GM12878 (cell line): Measurements from ENCODE around the gene NKX1-1. TPM values are rescaled to one million over a fixed set of nuclear protein-coding genes. Genes with fewer than 3 reads are reported as not detected.

Experiments used
- ATAC-seq: fragments of 200-7000 bp; cut with Tn5 transposase; 3 replicates; pipeline ENCODE4 v1.9.1; 2020; ENCODE audit warnings: mild to moderate bottlenecking, moderate library complexity
- BruUV-seq: library from RNA; stranded (reverse); fragments of 400-500 nt; replicated peaks from 2 replicates; lab custom pipeline; 2021; lab: Mats Ljungman, UMichigan
- CTCF ChIA-PET: fragments of 300-600 bp; sonication (Branson Sonifier 250); formaldehyde crosslinking; extraction: SDS; loops from one replicate; lab custom pipeline; 2021; ENCODE audit warnings: inconsistent platforms; lab: Yijun Ruan, JAX
- POLR2A ChIA-PET: fragments of 350-600 bp; formaldehyde crosslinking; extraction: SDS; loops from one replicate; lab custom pipeline; 2021; ENCODE audit warnings: inconsistent platforms; lab: Charles Lee
- RAD21 ChIA-PET: fragments of 300-600 bp; sonication (Branson Sonifier 250); formaldehyde crosslinking; loops from one replicate; lab custom pipeline; 2023; ENCODE audit warnings: antibody characterized with exemption; ENCODE audit not compliant: unreplicated experiment; lab: Charles Lee
- SMC1A ChIA-PET: fragments of 300-600 bp; sonication (Branson Sonifier 250); formaldehyde crosslinking; loops from one replicate; lab custom pipeline; 2023; ENCODE audit not compliant: unreplicated experiment, uncharacterized antibody; lab: Charles Lee
- DNase-seq: peaks from one replicate; pipeline ENCODE4 v3.0.0-alpha.2; 2011; ENCODE audit warnings: low read depth, low spot score
- FAIRE-seq: peaks from 3 replicates; lab custom pipeline; 2011; peaks lifted over from hg19 to GRCh38; lab: Jason Lieb, UNC
- H2AFZ ChIP-seq: 2 replicates; pipeline ENCODE4 v1.6.0; 2011; ENCODE audit warnings: low read depth, low read length, control low read depth; ENCODE audit not compliant: control insufficient read depth
- H3K27ac ChIP-seq: 2 replicates; pipeline ENCODE4 v1.5.1; 2011; ENCODE audit warnings: control low read depth; ENCODE audit not compliant: control insufficient read depth, insufficient read depth
- H3K27me3 ChIP-seq, 2 experiments: replicated peaks in 1 of 2; 2 replicates each; pipeline versions ENCODE4 v1.6.0 to v1.6.1; 2011; ENCODE audit warnings: low read length in 1 of 2; ENCODE audit not compliant: control insufficient read depth in 2 of 2, insufficient read depth in 2 of 2
- H3K36me3 ChIP-seq, 2 experiments: 2 replicates each; pipeline ENCODE4 v1.5.1; 2011; ENCODE audit warnings: low read length in 1 of 2; ENCODE audit not compliant: control insufficient read depth in 2 of 2, insufficient read depth in 2 of 2
- H3K4me1 ChIP-seq: 2 replicates; pipeline ENCODE4 v1.6.1; 2011; ENCODE audit warnings: mild to moderate bottlenecking, low read length, moderate library complexity, mixed read lengths; ENCODE audit not compliant: control insufficient read depth, insufficient read depth
- H3K4me2 ChIP-seq: 2 replicates; pipeline ENCODE4 v1.6.0; 2011; ENCODE audit warnings: control low read depth; ENCODE audit not compliant: control insufficient read depth, insufficient read depth
- H3K4me3 ChIP-seq: fragments of 200-600 bp; sonication (generic); 2 replicates; pipeline ENCODE4 v1.5.1; 2016
- H3K79me2 ChIP-seq: 2 replicates; pipeline ENCODE4 v1.6.0; 2011; ENCODE audit warnings: low read length; ENCODE audit not compliant: control insufficient read depth, insufficient read depth
- H3K9ac ChIP-seq: 2 replicates; pipeline ENCODE4 v1.8.0; 2011; ENCODE audit warnings: low read length, control low read depth, mixed read lengths; ENCODE audit not compliant: control insufficient read depth, insufficient read depth
- H3K9me3 ChIP-seq: replicated peaks from 3 replicates; pipeline ENCODE4 v1.5.1; 2011; ENCODE audit warnings: mild to moderate bottlenecking, low read length; ENCODE audit not compliant: control insufficient read depth, insufficient read depth
- H4K20me1 ChIP-seq: 2 replicates; pipeline ENCODE4 v1.6.0; 2011; ENCODE audit not compliant: control insufficient read depth, insufficient read depth
- CEBPB ChIP-seq, 2 experiments: fragments of 150-350 bp in 1 of 2; IDR thresholded peaks; 2 replicates each; pipeline ENCODE4 v1.6.1; 2012 to 2014; ENCODE audit warnings: low read depth in 2 of 2, low read length in 2 of 2, borderline replicate concordance in 1 of 2, inconsistent platforms in 1 of 2
- ETV6 ChIP-seq, 2 experiments: fragments of 450-650 bp in 1 of 2; IDR thresholded peaks in 1 of 2; conservative IDR thresholded peaks in 1 of 2; 2 replicates each; pipeline ENCODE4 v1.6.1; 2014; ENCODE audit warnings: antibody characterized with exemption in 1 of 2, borderline replicate concordance in 1 of 2, low read depth in 1 of 2, mild to moderate bottlenecking in 1 of 2, moderate library complexity in 1 of 2
- FOS ChIP-seq: IDR thresholded peaks from 3 replicates; pipeline ENCODE4 v1.6.1; 2011; ENCODE audit warnings: borderline replicate concordance; ENCODE audit not compliant: insufficient read length; ENCODE audit errors: extremely low read depth
- MTA3 ChIP-seq: IDR thresholded peaks from 2 replicates; pipeline ENCODE4 v1.6.1; 2012; ENCODE audit warnings: low read length, inconsistent platforms, borderline replicate concordance
- MYB ChIP-seq: fragments of 150-350 bp; IDR thresholded peaks from 2 replicates; pipeline ENCODE4 v1.6.1; 2014; ENCODE audit warnings: mild to moderate bottlenecking, low read depth, low read length, borderline replicate concordance
- NBN ChIP-seq: fragments of 450-650 bp; IDR thresholded peaks from 2 replicates; pipeline ENCODE4 v1.6.1; 2016
- NFYA ChIP-seq: IDR thresholded peaks from 2 replicates; pipeline ENCODE4 v1.6.1; 2011; ENCODE audit warnings: low read depth, mild to moderate bottlenecking, low read length, improper control_type of control experiment, borderline replicate concordance
- NR2C1 ChIP-seq: fragments of 450-650 bp; IDR thresholded peaks from 2 replicates; pipeline ENCODE4 v1.6.1; 2017; ENCODE audit warnings: antibody characterized with exemption, mild to moderate bottlenecking, moderate library complexity
- PAX5 ChIP-seq: IDR thresholded peaks from 2 replicates; pipeline ENCODE4 v1.6.1; 2011; ENCODE audit warnings: low read depth, low read length, borderline replicate concordance
- POLR2AphosphoS5 ChIP-seq: IDR thresholded peaks from 2 replicates; pipeline ENCODE4 v1.6.1; 2011; ENCODE audit warnings: mild to moderate bottlenecking, low read length, inconsistent platforms
- TBL1XR1 ChIP-seq: IDR thresholded peaks from 2 replicates; pipeline ENCODE4 v1.6.1; 2012; ENCODE audit warnings: low read depth, low read length, improper control_type of control experiment
- YY1 ChIP-seq: IDR thresholded peaks from 2 replicates; pipeline ENCODE4 v1.6.1; 2011; ENCODE audit warnings: low read depth, mild to moderate bottlenecking, low read length
- ZNF274 ChIP-seq: IDR thresholded peaks from one replicate; pipeline ENCODE4 v1.8.0; 2011; ENCODE audit not compliant: insufficient read length, insufficient read depth
- WGBS: methylation state at CpG from one replicate; pipeline ENCODE4 v1.1.6; 2016; ENCODE audit warnings: low lambda C conversion rate; ENCODE audit not compliant: insufficient replicate concordance, insufficient coverage; ENCODE audit errors: missing lambda C conversion rate; 5-methylcytosine and 5-hydroxymethylcytosine counted together
- in situ Hi-C: fragments of 300-500 bp; cut with MboI; formaldehyde crosslinking; loops from 9 replicates; pipeline ENCODE4 v1.14.3; 2018; ENCODE audit warnings: mixed read lengths
- intact Hi-C: fragments of 100-400 bp; cut with micrococcal nuclease; formaldehyde crosslinking; loops from one replicate; pipeline ENCODE4 v1.14.2; 2022; ENCODE audit not compliant: unreplicated experiment
- polyA plus RNA-seq, 11 experiments: library from polyadenylated mRNA; depleted of rRNA in 4 of 11; unstranded in 6 of 11; stranded (reverse) in 5 of 11; fragments of >200 nt; fragmentation: Nextera tagmentation in 4 of 11; fragmentation: Illumina TruSeq in 1 of 11; extraction: Ambion mirVana in 4 of 11; extraction: Trizol in 1 of 11; gene quantifications; 1 replicate in 1 of 11; 2 replicates in 10 of 11; pipeline versions ENCODE4 v1.2.1 to v1.2.3, GENCODE V29; 2011 to 2016; ENCODE audit warnings: inconsistent platforms in 2 of 11, missing spikeins in 2 of 11, low read depth in 1 of 11
- total RNA-seq, 4 experiments: library from RNA; depleted of rRNA in 3 of 4; stranded (reverse); fragments of >200 nt in 3 of 4; fragmentation: Illumina TruSeq in 1 of 4; extraction: Trizol in 1 of 4; gene quantifications; 2 replicates each; pipeline versions ENCODE4 v1.2.1 to v1.2.3, GENCODE V29; 2013 to 2021

NKX1-1 gene
- total and polyA plus RNA-seq, 10 of the 15 experiments (the other 5 are each of a cell fraction or from before 2014, with no cell fraction given), result not detected

DNA sequence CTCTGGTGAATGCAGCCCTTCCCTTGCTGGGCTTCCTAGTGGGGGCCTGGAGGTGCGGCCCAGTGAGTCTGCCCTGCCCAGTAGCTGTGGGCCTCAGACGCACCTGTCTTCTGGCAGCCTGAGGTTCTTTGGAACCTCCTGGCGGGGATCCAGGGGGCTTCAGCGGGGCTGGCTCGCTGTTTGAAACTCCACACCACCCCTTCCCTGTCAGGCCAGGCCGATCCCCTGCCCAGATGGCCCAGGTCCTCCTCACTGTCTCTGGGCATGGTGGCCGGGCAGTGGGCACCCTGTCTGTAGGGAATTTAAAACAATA is 10.7 kb upstream of the NKX1-1 start:
- H3K27ac ChIP-seq, result no peak overlapping the region
- in situ Hi-C loops, result no loop called here
- ATAC-seq, result no peak
- intact Hi-C loops, result no loop called here
- CTCF ChIA-PET, result no interaction called here
- TF ChIP-seq NBN (no peak), ZNF274 (no peak), FOS (no peak), NFYA (no peak), CEBPB (IDR thresholded peaks at IDR 0.05; ENCODE audit: borderline replicate concordance in 1 of 2, low read depth in 2 of 2, low read length in 2 of 2) (no peak), MYB (no peak), TBL1XR1 (no peak), NR2C1 (no peak), POLR2AphosphoS5 (no peak), MTA3 (no peak), YY1 (no peak), ETV6 (conservative IDR thresholded peaks at IDR 0.05 in 1 of 2, IDR thresholded peaks at IDR 0.05 in 1 of 2; ENCODE audit: borderline replicate concordance in 1 of 2, low read depth in 1 of 2) (no peak), PAX5 (no peak)
- POLR2A ChIA-PET, result no interaction called here
- no TSS peak for BruUV-seq
- no peak for DNase-seq
- no peak overlapping the region for H2AFZ ChIP-seq
- H3K4me3 ChIP-seq, result no peak overlapping the region
- no peaks in the 10 kb centered on the region for H3K79me2 ChIP-seq
- RAD21 ChIA-PET, result no interaction called here
- FAIRE-seq, result no peak
- H4K20me1 ChIP-seq, result no peaks in the 10 kb centered on the region
- no peak overlapping the region for H3K9ac ChIP-seq
- SMC1A ChIA-PET, result no interaction called here
- H3K4me2 ChIP-seq, result no peak overlapping the region
- 30% methylated on average over 7 of the region's 7 CpGs for WGBS
- no peaks in the 10 kb centered on the region; the same call in 2 of the 3 replicates for H3K9me3 ChIP-seq
- H3K36me3 ChIP-seq, result no peaks in the 10 kb centered on the region
- H3K27me3 ChIP-seq, result no peaks in the 10 kb centered on the region
- no peaks in the 10 kb centered on the region for H3K4me1 ChIP-seq
